Testis (tissue), 2 donors: ENCODE data around the gene JAKMIP1.

Experiments
- CTCF ChIP-seq, 3 experiments: fragments of 450-650 bp in 2 of 3; fragments of 200-600 bp in 1 of 3; sonication (generic) in 1 of 3; IDR thresholded peaks; one replicate each; pipeline ENCODE4 v1.5.1; 2016 to 2019; ENCODE audit warnings: antibody characterized with exemption in 3 of 3, mild to moderate bottlenecking in 2 of 3, moderate library complexity in 1 of 3
- POLR2A ChIP-seq: fragments of 450-650 bp; IDR thresholded peaks from one replicate; pipeline ENCODE4 v1.6.1; 2017; ENCODE audit warnings: antibody characterized with exemption, mild to moderate bottlenecking, moderate library complexity

- no peak for TF ChIP-seq POLR2A
- no peak for TF ChIP-seq CTCF (IDR thresholded peaks at IDR 0.05)
Measured at GRCh38 chr4:6239486-6239885, 39.1 kb upstream of the JAKMIP1 start.
